Stimulated activated CD8-positive, alpha-beta memory T cell treated with anti-CD3 and anti-CD28 coated beads, Interleukin-4, amount 100 ng/mL, for 1 hour (primary cell): ENCODE measurements around the gene LMNTD2.
A peak's percentile ranks its signal among the peaks of the same experiment; 100 is the strongest.

Experiments used
- DNase-seq, 2 donors: peaks; one replicate each; pipeline ENCODE4 v3.0.0-alpha.2; 2020; ENCODE audit warnings: low read depth in 2 of 2, low spot score in 1 of 2

The LMNTD2 gene

DNA sequence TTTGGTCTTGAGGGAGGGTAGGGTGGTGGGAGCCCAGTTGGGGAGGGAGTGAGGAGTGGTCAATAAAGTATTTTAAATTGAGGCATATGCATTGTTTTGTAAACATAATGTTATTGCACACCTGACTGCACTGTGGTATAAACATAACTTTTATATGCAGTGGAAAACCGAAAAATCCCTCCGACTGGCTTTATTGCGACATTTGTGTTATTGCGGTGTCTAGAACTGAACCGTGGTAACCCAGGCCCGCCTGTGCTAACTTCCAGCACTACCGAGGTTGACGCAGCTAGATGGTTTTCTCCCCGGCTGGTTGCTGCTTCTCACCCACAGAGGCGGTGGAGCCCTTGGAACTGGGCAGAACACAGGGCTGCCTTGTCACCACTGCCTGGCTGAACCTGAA is 45.9 kb downstream of the LMNTD2 start:
- DNase-seq: no peak

DNA sequence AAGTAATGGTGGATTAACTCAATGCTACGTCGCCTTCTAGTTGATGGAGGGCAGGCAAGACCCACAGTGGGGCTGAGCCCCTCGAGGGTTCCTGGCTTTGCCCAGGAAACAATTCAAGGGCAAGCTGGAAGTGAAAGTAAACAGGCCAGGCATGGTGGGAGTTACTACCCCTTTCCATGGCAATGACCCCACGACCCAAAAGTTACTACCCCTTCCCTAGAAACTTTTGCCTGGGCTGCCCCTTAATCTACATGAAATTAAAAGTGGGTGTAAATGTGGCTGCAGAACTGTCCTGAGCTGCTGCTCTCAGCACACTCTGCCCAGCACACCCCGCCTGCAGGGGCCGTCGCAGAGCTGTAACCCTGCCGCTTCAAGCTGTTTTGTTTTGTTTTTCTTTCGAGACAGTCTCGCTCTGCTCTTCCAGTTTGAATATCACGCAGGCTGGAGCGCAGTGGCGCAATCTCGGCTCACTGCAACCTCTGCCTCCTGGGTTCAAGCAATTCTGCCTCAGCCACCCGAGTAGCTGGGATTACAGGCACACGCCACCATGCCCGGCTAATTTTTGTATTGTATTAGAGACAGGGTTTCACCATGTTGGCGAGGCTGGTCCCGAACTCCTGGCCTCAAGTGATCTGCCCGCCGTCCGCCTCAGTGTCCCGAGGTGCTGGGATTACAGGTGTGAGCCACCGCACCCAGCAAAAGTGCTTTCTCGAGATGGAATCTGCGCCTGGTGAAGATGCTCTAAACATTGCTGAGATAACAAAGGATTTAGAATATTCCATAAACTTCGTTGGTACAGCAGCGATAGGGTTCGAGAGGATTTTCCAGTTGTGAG is 47.6 kb downstream of the LMNTD2 start:
- DNase-seq: no peak

DNA sequence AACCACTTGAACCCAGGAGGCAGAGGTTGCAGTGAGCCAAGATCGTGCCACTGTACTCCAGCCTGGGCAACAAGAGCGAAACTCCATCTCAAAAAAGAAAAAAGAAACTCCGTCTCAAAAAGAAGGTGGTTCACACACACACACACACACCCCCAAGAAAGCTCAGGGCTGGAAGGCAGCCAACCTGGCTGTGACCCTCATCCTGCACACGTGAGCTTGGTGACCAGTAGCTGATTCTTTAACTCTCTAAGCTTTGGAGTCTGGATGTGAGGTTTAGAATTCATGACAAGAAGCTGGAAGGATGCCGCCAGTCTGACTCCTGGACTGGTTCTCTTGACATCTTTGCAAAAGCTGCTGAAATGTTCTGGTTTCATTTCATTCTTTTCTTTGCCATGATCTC is 51.6 kb downstream of the LMNTD2 start:
- no peak for DNase-seq

DNA sequence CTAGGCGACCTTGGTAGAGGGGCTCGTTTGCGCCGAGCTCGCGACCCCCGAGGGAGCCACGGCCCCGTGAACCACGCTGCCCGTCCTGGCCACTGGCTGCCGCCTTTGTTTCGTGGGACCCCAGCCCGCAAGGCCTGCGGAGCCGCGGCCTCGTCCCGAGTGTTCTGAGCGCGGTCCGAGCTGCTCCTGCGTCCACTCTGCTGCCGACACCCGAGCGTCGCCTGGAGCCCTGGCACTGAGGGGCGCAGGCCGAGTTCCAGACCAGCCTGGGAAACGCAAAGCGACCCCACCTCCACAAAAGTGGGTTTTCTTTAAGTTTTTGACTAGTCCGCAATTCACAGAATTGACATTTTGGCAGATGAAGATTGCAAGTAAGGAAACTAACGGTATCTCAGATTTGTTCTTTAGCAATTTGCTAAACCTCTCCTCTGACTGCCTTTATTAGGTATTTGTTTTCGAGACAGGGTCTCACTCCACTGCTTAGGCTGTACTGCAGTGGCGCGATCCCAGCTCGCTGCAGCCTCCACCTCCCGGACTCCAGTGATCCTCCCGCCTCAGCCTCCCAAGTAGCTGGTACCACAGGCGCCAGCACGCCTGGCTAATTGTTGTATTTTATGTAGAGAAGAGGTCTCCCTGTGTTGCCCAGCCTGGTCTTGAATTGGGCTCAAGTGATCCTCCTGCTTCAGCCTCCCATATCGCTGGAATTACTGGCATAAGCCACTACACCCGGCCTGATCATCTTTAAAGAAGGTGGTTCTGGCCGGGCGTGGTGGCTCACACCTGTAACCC is 52.6 kb downstream of the LMNTD2 start:
- DNase-seq: no peak

DNA sequence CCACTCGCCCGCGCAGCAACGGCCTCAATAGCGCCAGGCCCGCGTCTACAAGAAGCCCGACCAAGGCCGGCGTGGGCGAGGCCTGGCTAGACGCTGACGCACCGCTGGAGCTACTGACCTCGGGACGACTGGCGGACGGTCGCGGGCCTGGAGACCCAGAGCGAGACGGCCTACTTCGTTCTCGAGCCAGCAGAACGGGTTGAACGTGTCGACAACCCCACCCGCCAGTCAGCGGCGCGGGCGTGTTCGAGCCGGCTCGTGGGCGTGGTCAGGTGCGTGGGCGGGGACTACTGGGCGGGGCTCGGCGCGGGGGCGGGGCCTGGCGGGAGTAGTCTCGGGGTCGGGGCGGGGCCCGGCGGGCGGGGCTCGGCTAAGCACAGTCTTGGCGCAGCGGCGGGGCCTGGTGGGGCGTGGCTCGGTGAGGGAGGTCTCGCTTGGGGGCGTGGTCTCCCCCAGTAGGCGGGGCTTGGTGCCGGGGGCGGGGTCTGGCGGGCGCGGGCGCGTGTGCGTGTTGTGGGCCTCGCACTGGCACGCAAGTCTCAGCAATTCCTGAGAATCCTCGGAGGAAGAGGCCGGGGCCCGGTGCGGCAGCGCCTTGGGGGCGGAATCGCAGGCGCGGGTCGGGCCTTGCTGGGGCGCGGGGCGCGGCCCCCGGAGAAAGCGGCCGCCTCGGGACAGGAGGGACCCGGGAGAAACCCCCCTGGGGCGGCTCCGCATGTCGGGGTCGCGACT is 53.4 kb downstream of the LMNTD2 start, which contains the start of gene RNH1:
TSS of gene RNH1 (minus strand) at position 248 of the 732 bp plus-strand sequence. CDS start 5,080 bp downstream, outside the sequence.
- DNase-seq: peak; percentile 99

DNA sequence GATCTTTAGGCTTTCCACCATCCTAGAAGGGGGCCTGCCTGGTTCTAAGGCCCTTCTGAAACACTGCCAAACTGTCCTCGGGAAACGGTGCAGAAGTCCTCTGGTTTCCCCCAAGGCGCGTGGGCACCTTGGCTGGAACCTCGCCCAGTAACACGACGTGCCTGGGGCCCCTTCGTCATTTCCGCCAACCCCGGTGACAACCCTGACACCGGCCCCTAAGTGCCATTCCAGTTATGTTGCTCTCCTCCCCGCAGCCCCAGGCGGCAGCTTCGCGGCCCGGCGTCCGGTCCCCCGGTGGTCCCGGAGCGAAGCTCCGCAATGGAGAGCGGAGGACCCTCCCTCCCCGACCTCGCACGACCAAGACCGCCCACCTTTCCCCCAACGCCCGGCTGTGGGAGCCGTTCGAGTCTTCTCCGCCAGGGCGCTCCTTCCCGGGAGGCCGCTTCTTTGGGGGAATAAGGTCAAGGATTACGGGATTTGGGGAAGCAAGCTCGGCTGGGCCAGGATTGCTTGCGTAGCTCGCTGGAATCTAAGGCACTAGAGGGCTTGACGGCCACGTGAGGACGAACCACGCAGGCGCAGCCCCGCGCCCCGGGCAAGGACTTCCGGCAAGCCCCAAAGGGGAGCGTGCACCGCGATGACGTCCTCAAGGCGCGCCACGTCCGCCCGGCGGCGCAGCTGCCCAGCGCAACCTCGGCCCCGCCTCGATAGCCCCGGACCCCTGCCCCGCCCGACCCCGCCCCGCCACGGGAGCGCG is 54.1 kb downstream of the LMNTD2 start:
- DNase-seq: peak; percentile 92 to 94

DNA sequence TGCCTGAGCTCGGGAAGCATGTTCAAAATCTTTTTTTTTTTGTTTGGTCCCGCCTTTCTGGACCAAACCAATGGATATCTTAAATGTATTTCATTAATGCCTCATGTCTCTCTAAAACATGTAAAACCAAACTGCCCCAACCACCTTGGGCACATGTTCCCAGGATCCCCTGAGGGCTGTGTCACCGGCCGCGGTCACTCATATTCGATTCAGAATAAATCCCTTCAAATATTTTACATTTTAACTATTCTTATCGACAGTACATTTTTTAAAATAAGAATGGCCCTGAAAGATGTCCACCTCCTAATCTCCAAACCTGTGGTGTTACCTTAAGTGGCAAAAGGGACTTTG is 55.6 kb downstream of the LMNTD2 start:
- no peak for DNase-seq
